A673 (cell line): Measurements from ENCODE around the gene ENTPD8. TPM values are rescaled to one million over a fixed set of nuclear protein-coding genes. Genes with fewer than 3 reads are reported as not detected.
A peak's percentile ranks its signal among the peaks of the same experiment; 100 is the strongest.

Source experiments
- BruUV-seq: library from RNA; stranded (reverse); fragments of 400-500 nt; replicated peaks from 2 replicates; lab custom pipeline; 2021; lab: Mats Ljungman, UMichigan
- CTCF ChIA-PET: fragments of 300-600 bp; sonication (Branson Sonifier 250); formaldehyde crosslinking; loops from one replicate; lab custom pipeline; 2022; ENCODE audit warnings: antibody characterized with exemption; lab: Charles Lee
- POLR2A ChIA-PET: fragments of 300-600 bp; sonication (Branson Sonifier 250); formaldehyde crosslinking; loops from one replicate; lab custom pipeline; 2022; ENCODE audit warnings: antibody characterized with exemption; ENCODE audit not compliant: low non-redundant PET; lab: Charles Lee
- DNase-seq: peaks from one replicate; pipeline ENCODE4 v3.0.0-alpha.2; 2015; ENCODE audit warnings: low spot score
- H3K27ac ChIP-seq: fragments of 200-600 bp; sonication (generic); 2 replicates; pipeline ENCODE4 v1.5.1; 2016; ENCODE audit warnings: mixed run types, low read depth, mild to moderate bottlenecking, mixed read lengths, antibody characterized with exemption, low read length; ENCODE audit not compliant: poor library complexity, severe bottlenecking
- H3K27me3 ChIP-seq: fragments of 200-600 bp; sonication (generic); replicated peaks from 2 replicates; pipeline ENCODE4 v1.6.1; 2017; ENCODE audit warnings: mixed run types, low read depth, mild to moderate bottlenecking, mixed read lengths, antibody characterized with exemption, low read length; ENCODE audit not compliant: insufficient read depth, poor library complexity
- H3K36me3 ChIP-seq: fragments of 200-600 bp; sonication (generic); 2 replicates; pipeline ENCODE4 v1.6.1; 2016; ENCODE audit warnings: mixed run types, mild to moderate bottlenecking, mixed read lengths, antibody characterized with exemption, low read length; ENCODE audit not compliant: insufficient read depth, poor library complexity, severe bottlenecking
- H3K4me1 ChIP-seq: fragments of 200-600 bp; sonication (generic); 2 replicates; pipeline ENCODE4 v1.6.1; 2017; ENCODE audit warnings: mixed run types, mild to moderate bottlenecking, mixed read lengths, antibody characterized with exemption, low read length; ENCODE audit not compliant: insufficient read depth, poor library complexity, severe bottlenecking
- H3K4me3 ChIP-seq: fragments of 200-600 bp; sonication (generic); 2 replicates; pipeline ENCODE4 v1.5.1; 2016; ENCODE audit warnings: low read depth, mixed run types, mild to moderate bottlenecking, mixed read lengths, low read length; ENCODE audit not compliant: poor library complexity, severe bottlenecking
- H3K9me3 ChIP-seq: fragments of 200-600 bp; sonication (generic); 2 replicates; pipeline ENCODE4 v1.6.1; 2016; ENCODE audit warnings: mixed run types, low read depth, mild to moderate bottlenecking, mixed read lengths, antibody characterized with exemption, low read length; ENCODE audit not compliant: poor library complexity, severe bottlenecking
- CTCF ChIP-seq: fragments of 300-800, 200-600 bp; sonication (generic); conservative IDR thresholded peaks from 2 replicates; pipeline ENCODE4 v1.5.1; 2017; ENCODE audit warnings: low read depth, mild to moderate bottlenecking, antibody characterized with exemption, low read length, moderate library complexity, mixed read lengths
- EZH2 ChIP-seq: fragments of 200-600 bp; sonication (generic); IDR thresholded peaks from 2 replicates; pipeline ENCODE4 v1.6.1; 2017; ENCODE audit warnings: borderline replicate concordance, low read depth, mild to moderate bottlenecking, mixed read lengths, antibody characterized with exemption, low read length; ENCODE audit not compliant: poor library complexity, severe bottlenecking
- intact Hi-C: fragments of 100-400 bp; cut with micrococcal nuclease; formaldehyde crosslinking; loops from one replicate; pipeline ENCODE4 v1.10.0; 2022; ENCODE audit not compliant: unreplicated experiment
- total RNA-seq: library from RNA; stranded (reverse); gene quantifications from 2 replicates; pipeline ENCODE4 v1.2.3, GENCODE V29; 2021

The ENTPD8 gene
- total RNA-seq, 1 experiment from 2014 or later = not detected

- peaks cover 13% of the 10 kb centered on the region for H3K4me1 ChIP-seq
- DNase-seq = no peak
- no peak overlapping the region for H3K27ac ChIP-seq
- ChIA-PET POLR2A (no interaction called here), CTCF (no interaction called here)
- no peak overlapping the region for H3K4me3 ChIP-seq
- no peaks in the 10 kb centered on the region for H3K27me3 ChIP-seq
- H3K36me3 ChIP-seq = no peaks in the 10 kb centered on the region
- BruUV-seq = no TSS peak
- TF ChIP-seq CTCF (no peak), EZH2 (no peak)
- no peaks in the 10 kb centered on the region for H3K9me3 ChIP-seq
- intact Hi-C loops = no loop called here
Measured at GRCh38 chr9:137462396-137462985, 21.3 kb upstream of the ENTPD8 start.

GRCh38 chr9:137461663-137462395, 20.7 kb upstream of the ENTPD8 start:
- CTCF ChIA-PET = no interaction called here
- intact Hi-C loops = no loop called here
- Histone ChIP-seq H3K4me1 (peaks cover 13% of the 10 kb centered on the region), H3K36me3 (no peaks in the 10 kb centered on the region), H3K27ac (no peak overlapping the region), H3K9me3 (no peaks in the 10 kb centered on the region), H3K27me3 (no peaks in the 10 kb centered on the region), H3K4me3 (no peak overlapping the region)
- DNase-seq = peak; percentile 35
- POLR2A ChIA-PET = no interaction called here
- BruUV-seq = no TSS peak
- TF ChIP-seq EZH2 = no peak
- no peak for TF ChIP-seq CTCF

GRCh38 chr9:137461316-137461662, 20.1 kb upstream of the ENTPD8 start:
- ChIA-PET CTCF (no interaction called here), POLR2A (no interaction called here)
- intact Hi-C loops = no loop called here
- no peaks in the 10 kb centered on the region for H3K36me3 ChIP-seq
- no peak overlapping the region for H3K4me3 ChIP-seq
- H3K9me3 ChIP-seq = no peaks in the 10 kb centered on the region
- no TSS peak for BruUV-seq
- H3K27ac ChIP-seq = no peak overlapping the region
- DNase-seq = no peak
- TF ChIP-seq EZH2 = no peak
- no peak for TF ChIP-seq CTCF
- H3K4me1 ChIP-seq = peaks cover 13% of the 10 kb centered on the region
- no peaks in the 10 kb centered on the region for H3K27me3 ChIP-seq
